IPS-18a (cell line): ENCODE results near the gene CLDN2.
"Not testable (repeated sequence)": the region's sequence is repeated elsewhere in the genome, so short reads cannot be mapped to it uniquely, and the experiment has no call there.

Experiments used
- H3K27ac ChIP-seq: one replicate; pipeline ENCODE4 v1.5.1; 2013; ENCODE audit warnings: low read length
- H3K27me3 ChIP-seq: one replicate; pipeline ENCODE4 v1.6.1; 2013; ENCODE audit warnings: mild to moderate bottlenecking, low read length; ENCODE audit not compliant: control insufficient read depth, insufficient read depth
- H3K36me3 ChIP-seq: one replicate; pipeline ENCODE4 v1.6.1; 2013; ENCODE audit warnings: low read depth, low read length; ENCODE audit not compliant: control insufficient read depth
- H3K4me1 ChIP-seq: one replicate; pipeline ENCODE4 v1.6.1; 2013; ENCODE audit warnings: low read depth, low read length; ENCODE audit not compliant: control insufficient read depth
- H3K4me3 ChIP-seq: one replicate; pipeline ENCODE4 v1.5.1; 2013; ENCODE audit warnings: low read length
- H3K9ac ChIP-seq: one replicate; pipeline ENCODE4 v1.6.1; 2013; ENCODE audit warnings: mild to moderate bottlenecking, low read length, moderate library complexity
- H3K9me3 ChIP-seq: one replicate; pipeline ENCODE4 v1.6.1; 2013; ENCODE audit warnings: low read depth, low read length; ENCODE audit not compliant: control insufficient read depth

The CLDN2 gene

GRCh38 chrX:106919932-106920452, at the start of gene CLDN2:
Gene CLDN2 (plus strand): TSS chrX:106920402. CDS start chrX:106928229, 7,827 bp downstream.
- Histone ChIP-seq H3K4me1 (peaks cover 14% of the 10 kb centered on the region), H3K27me3 (peaks cover 6% of the 10 kb centered on the region), H3K27ac (no peak within 1 kb of the TSS), H3K36me3 (no peaks in the 10 kb centered on the region), H3K4me3 (no peak within 1 kb of the TSS), H3K9me3 (no peaks in the 10 kb centered on the region), H3K9ac (no peak within 1 kb of the TSS)

- H3K4me3 ChIP-seq, H3K4me1 ChIP-seq, H3K9ac ChIP-seq, H3K27me3 ChIP-seq, H3K9me3 ChIP-seq, H3K27ac ChIP-seq, H3K36me3 ChIP-seq: not testable (repeated sequence)
These were observed 47.4 kb upstream of the CLDN2 start for GRCh38 chrX:106872796-106873195.

GRCh38 chrX:106874075-106874474, 46.1 kb upstream of the CLDN2 start:
- no peaks in the 10 kb centered on the region for H3K27me3 ChIP-seq
- no peak overlapping the region for H3K27ac ChIP-seq
- H3K4me3 ChIP-seq, result no peak overlapping the region
- H3K4me1 ChIP-seq, result peaks cover 6% of the 10 kb centered on the region
- no peak overlapping the region for H3K9ac ChIP-seq
- no peaks in the 10 kb centered on the region for H3K9me3 ChIP-seq
- no peaks in the 10 kb centered on the region for H3K36me3 ChIP-seq

GRCh38 chrX:106875151-106875550, 45.1 kb upstream of the CLDN2 start:
- H3K4me1 ChIP-seq, result peaks cover 6% of the 10 kb centered on the region

GRCh38 chrX:106889468-106889867, 30.7 kb upstream of the CLDN2 start:
- H3K4me3 ChIP-seq, result no peak overlapping the region
- no peaks in the 10 kb centered on the region for H3K4me1 ChIP-seq
- H3K27ac ChIP-seq, result no peak overlapping the region
- no peaks in the 10 kb centered on the region for H3K36me3 ChIP-seq
- no peak overlapping the region for H3K9ac ChIP-seq
- H3K9me3 ChIP-seq, result no peaks in the 10 kb centered on the region
- H3K27me3 ChIP-seq, result no peaks in the 10 kb centered on the region

More at GRCh38 chrX:106875151-106875550, 45.1 kb upstream of the CLDN2 start:
- no peaks in the 10 kb centered on the region for H3K9me3 ChIP-seq
- H3K36me3 ChIP-seq, result no peaks in the 10 kb centered on the region
- no peak overlapping the region for H3K9ac ChIP-seq
- no peaks in the 10 kb centered on the region for H3K27me3 ChIP-seq
- no peak overlapping the region for H3K27ac ChIP-seq
- no peak overlapping the region for H3K4me3 ChIP-seq

- no peak overlapping the region for H3K9ac ChIP-seq
- no peak overlapping the region for H3K27ac ChIP-seq
- H3K27me3 ChIP-seq, result no peaks in the 10 kb centered on the region
- no peaks in the 10 kb centered on the region for H3K4me1 ChIP-seq
- no peaks in the 10 kb centered on the region for H3K9me3 ChIP-seq
- H3K36me3 ChIP-seq, result no peaks in the 10 kb centered on the region
- H3K4me3 ChIP-seq, result no peak overlapping the region
These were observed 28.3 kb upstream of the CLDN2 start for GRCh38 chrX:106891762-106892460.

- Histone ChIP-seq H3K27ac (no peak overlapping the region), H3K36me3 (no peaks in the 10 kb centered on the region), H3K9me3 (no peaks in the 10 kb centered on the region), H3K4me3 (no peak overlapping the region), H3K4me1 (no peaks in the 10 kb centered on the region), H3K9ac (no peak overlapping the region), H3K27me3 (no peaks in the 10 kb centered on the region)
These were observed 25.8 kb upstream of the CLDN2 start for GRCh38 chrX:106894392-106894909.

- no peak overlapping the region for H3K4me3 ChIP-seq
- H3K36me3 ChIP-seq, result no peaks in the 10 kb centered on the region
- no peak overlapping the region for H3K9ac ChIP-seq
- no peak overlapping the region for H3K27ac ChIP-seq
- no peaks in the 10 kb centered on the region for H3K9me3 ChIP-seq
- H3K27me3 ChIP-seq, result no peaks in the 10 kb centered on the region
- no peaks in the 10 kb centered on the region for H3K4me1 ChIP-seq
These were observed 25.2 kb upstream of the CLDN2 start for GRCh38 chrX:106894978-106895452.

GRCh38 chrX:106897259-106897658, 22.9 kb upstream of the CLDN2 start:
- H3K36me3 ChIP-seq, result no peaks in the 10 kb centered on the region
- H3K9me3 ChIP-seq, result no peaks in the 10 kb centered on the region
- no peaks in the 10 kb centered on the region for H3K4me1 ChIP-seq
- no peak overlapping the region for H3K9ac ChIP-seq
- H3K27me3 ChIP-seq, result no peaks in the 10 kb centered on the region
- no peak overlapping the region for H3K4me3 ChIP-seq
- H3K27ac ChIP-seq, result no peak overlapping the region

GRCh38 chrX:106898462-106898861, 21.7 kb upstream of the CLDN2 start:
- H3K4me3 ChIP-seq, result no peak overlapping the region
- H3K36me3 ChIP-seq, result no peaks in the 10 kb centered on the region
- no peaks in the 10 kb centered on the region for H3K27me3 ChIP-seq
- no peak overlapping the region for H3K9ac ChIP-seq
- no peaks in the 10 kb centered on the region for H3K4me1 ChIP-seq
- no peak overlapping the region for H3K27ac ChIP-seq
- H3K9me3 ChIP-seq, result no peaks in the 10 kb centered on the region

- Histone ChIP-seq H3K36me3 (no peaks in the 10 kb centered on the region), H3K27me3 (no peaks in the 10 kb centered on the region)
These were observed 20.9 kb upstream of the CLDN2 start for GRCh38 chrX:106899276-106899675.

GRCh38 chrX:106899841-106900240, 20.4 kb upstream of the CLDN2 start:
- H3K9ac ChIP-seq, result no peak overlapping the region
- no peak overlapping the region for H3K27ac ChIP-seq
- no peaks in the 10 kb centered on the region for H3K4me1 ChIP-seq
- no peaks in the 10 kb centered on the region for H3K36me3 ChIP-seq
- H3K27me3 ChIP-seq, result no peaks in the 10 kb centered on the region
- H3K9me3 ChIP-seq, result no peaks in the 10 kb centered on the region
- no peak overlapping the region for H3K4me3 ChIP-seq

More at GRCh38 chrX:106899276-106899675, 20.9 kb upstream of the CLDN2 start:
- Histone ChIP-seq H3K9me3 (no peaks in the 10 kb centered on the region), H3K4me1 (no peaks in the 10 kb centered on the region), H3K9ac (no peak overlapping the region), H3K27ac (no peak overlapping the region), H3K4me3 (no peak overlapping the region)
